ES-I3 (cell line): ENCODE data around the gene CASS4.

Experiments used
- H3K36me3 ChIP-seq: 2 replicates; pipeline ENCODE4 v1.6.1; 2013; ENCODE audit warnings: mild to moderate bottlenecking, low read length, control low read depth, moderate library complexity; ENCODE audit not compliant: insufficient read depth
- H3K4me1 ChIP-seq: 2 replicates; pipeline ENCODE4 v1.6.1; 2013; ENCODE audit warnings: mild to moderate bottlenecking, control low read depth, low read length; ENCODE audit not compliant: insufficient read depth
- H3K9ac ChIP-seq: 2 replicates; pipeline ENCODE4 v1.6.1; 2013; ENCODE audit warnings: low read depth, mild to moderate bottlenecking, low read length, moderate library complexity
- H3K9me3 ChIP-seq: 2 replicates; pipeline ENCODE4 v1.6.1; 2013; ENCODE audit warnings: mild to moderate bottlenecking, low read length, moderate library complexity; ENCODE audit not compliant: control insufficient read depth, insufficient read depth

CASS4 gene

DNA sequence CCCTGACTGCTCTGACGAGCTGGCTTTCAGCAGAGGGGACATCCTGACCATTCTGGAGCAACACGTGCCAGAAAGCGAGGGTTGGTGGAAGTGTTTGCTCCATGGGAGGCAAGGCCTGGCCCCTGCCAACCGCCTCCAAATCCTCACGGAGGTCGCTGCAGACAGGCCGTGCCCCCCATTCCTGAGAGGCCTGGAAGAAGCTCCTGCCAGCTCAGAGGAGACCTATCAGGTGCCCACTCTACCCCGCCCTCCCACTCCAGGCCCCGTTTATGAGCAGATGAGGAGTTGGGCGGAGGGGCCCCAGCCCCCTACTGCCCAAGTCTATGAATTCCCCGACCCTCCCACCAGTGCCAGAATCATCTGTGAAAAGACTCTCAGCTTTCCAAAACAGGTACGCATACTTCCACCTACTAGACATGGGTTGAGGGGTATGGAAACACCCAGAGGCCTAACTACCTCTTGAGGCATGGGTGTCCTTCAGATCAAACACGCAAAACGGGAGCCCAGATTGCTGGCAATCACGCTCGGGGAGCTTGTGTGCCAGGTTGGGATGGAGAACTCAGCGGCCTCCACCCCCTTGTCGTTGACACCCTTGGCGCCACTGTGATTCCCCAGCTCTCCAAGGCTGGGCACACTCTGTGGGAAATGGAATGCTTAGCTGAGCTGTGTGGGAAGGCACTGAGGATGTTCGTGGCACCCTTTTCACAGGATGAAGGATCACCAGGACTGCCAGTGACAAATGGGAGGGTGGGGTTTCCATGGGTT is 25.3 kb downstream of the CASS4 start:
- no peaks in the 10 kb centered on the region for H3K9me3 ChIP-seq
- no peaks in the 10 kb centered on the region for H3K36me3 ChIP-seq
- H3K9ac ChIP-seq, result no peak overlapping the region
- H3K4me1 ChIP-seq, result no peaks in the 10 kb centered on the region

DNA sequence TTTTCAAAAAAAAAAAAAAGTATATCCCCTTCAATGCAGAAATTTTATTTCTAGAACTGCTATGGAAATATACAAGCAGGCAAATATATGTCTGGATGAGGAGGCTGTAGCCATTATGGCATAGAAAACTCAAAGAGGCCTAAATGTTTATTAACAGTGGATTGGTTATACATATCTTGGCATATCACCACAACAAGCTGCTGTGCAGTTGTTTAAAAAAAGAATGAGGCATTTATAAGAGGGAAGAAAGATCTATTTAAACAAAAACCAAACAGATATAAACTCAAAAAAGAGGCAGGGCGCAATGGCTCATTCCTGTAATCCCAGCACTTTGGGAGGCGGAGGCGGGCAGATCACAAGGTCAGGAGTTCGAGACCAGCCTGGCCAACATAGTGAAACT is 26.2 kb downstream of the CASS4 start:
- no peaks in the 10 kb centered on the region for H3K4me1 ChIP-seq
- H3K36me3 ChIP-seq, result no peaks in the 10 kb centered on the region
- H3K9me3 ChIP-seq, result no peaks in the 10 kb centered on the region
- H3K9ac ChIP-seq, result no peak overlapping the region

GRCh38 chr20:56439771-56440291 is 27.8 kb downstream of the CASS4 start:
- Histone ChIP-seq H3K36me3 (no peaks in the 10 kb centered on the region), H3K9me3 (no peaks in the 10 kb centered on the region), H3K4me1 (no peaks in the 10 kb centered on the region), H3K9ac (no peak overlapping the region)

DNA sequence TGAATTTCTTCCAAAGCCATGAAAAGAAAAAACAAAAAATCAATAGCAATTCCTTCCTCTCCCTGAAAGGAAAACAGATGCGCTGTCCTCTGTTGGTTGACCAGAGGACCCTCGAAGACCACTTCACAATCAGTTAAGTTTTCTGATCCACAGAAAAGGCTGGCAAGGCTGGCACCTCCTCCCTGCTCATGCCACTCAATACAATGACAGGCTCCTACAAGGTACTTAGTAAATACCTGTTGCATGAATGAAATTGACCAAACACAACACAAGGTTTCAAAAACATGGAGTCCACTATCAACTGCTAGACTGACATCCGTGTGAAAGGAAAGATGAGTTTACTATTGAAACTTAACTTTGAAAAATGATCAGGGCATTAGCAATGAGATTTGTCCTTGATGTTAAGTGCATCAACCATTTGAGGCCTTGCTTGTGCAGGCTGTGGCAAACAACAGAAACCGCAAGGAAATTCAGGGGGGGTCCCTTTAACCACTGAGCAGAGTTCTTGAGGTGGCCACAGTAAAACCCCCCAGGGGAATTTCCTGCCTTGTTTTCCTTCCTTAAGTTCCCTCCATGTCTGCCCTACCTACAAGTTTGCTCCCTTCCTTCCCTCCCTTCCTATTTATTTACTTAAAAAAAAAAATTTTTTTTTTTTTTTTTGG is 28.4 kb downstream of the CASS4 start:
- H3K9me3 ChIP-seq, result no peaks in the 10 kb centered on the region
- H3K4me1 ChIP-seq, result no peaks in the 10 kb centered on the region
- no peak overlapping the region for H3K9ac ChIP-seq
- H3K36me3 ChIP-seq, result no peaks in the 10 kb centered on the region

- no peak overlapping the region for H3K9ac ChIP-seq
- H3K9me3 ChIP-seq, result no peaks in the 10 kb centered on the region
- no peaks in the 10 kb centered on the region for H3K4me1 ChIP-seq
- no peaks in the 10 kb centered on the region for H3K36me3 ChIP-seq
Observed at GRCh38 chr20:56442389-56443365, 30.6 kb downstream of the CASS4 start.

- Histone ChIP-seq H3K4me1 (no peaks in the 10 kb centered on the region), H3K9me3 (no peaks in the 10 kb centered on the region), H3K9ac (no peak overlapping the region), H3K36me3 (no peaks in the 10 kb centered on the region)
Observed at GRCh38 chr20:56443654-56444540, 31.8 kb downstream of the CASS4 start.

DNA sequence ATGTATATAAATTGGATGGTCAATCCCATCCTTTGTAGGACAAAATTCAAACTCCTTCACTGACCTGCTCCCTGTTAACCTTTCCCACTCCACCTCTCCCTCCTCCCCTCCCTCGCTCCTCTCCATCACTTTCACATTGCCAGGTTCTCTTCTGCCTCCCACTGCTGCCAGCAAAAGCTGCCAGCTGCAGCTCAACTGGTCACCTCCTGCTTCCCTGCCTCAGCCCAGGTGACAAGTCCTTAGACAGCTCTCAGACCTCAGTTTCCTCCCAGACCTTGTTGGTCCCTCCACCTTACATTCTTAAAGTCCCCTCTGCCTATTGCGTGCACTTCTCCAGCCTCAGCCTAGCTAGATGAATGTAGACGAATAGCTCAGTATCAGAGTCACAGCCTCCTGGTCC is 33.1 kb downstream of the CASS4 start:
- Histone ChIP-seq H3K4me1 (no peaks in the 10 kb centered on the region), H3K36me3 (no peaks in the 10 kb centered on the region), H3K9ac (no peak overlapping the region), H3K9me3 (no peaks in the 10 kb centered on the region)

DNA sequence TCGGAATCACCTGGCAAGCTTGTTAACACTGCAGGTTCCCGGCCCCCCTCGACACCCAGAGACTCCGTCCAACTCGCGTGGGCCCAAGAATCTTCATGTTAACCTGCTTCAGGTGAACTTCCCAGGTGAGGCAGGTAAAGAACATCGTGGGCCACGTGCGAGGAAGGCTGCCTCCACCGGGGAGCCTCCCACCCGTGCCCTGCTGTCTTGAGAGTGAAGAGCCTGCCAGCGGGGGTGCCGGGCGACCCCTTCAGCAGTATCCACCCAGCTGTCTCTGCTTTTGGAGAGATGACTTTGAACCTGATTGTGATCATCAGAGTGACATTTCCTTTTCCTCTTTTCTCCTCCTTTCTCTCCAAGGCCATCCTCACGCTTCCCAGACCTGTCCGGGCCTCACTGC is 33.5 kb downstream of the CASS4 start:
- Histone ChIP-seq H3K9me3 (no peaks in the 10 kb centered on the region), H3K36me3 (no peaks in the 10 kb centered on the region), H3K4me1 (no peaks in the 10 kb centered on the region), H3K9ac (no peak overlapping the region)

- Histone ChIP-seq H3K36me3 (no peaks in the 10 kb centered on the region), H3K4me1 (no peaks in the 10 kb centered on the region), H3K9me3 (no peaks in the 10 kb centered on the region), H3K9ac (no peak overlapping the region)
Observed at GRCh38 chr20:56447227-56447626, 35.2 kb downstream of the CASS4 start.

DNA sequence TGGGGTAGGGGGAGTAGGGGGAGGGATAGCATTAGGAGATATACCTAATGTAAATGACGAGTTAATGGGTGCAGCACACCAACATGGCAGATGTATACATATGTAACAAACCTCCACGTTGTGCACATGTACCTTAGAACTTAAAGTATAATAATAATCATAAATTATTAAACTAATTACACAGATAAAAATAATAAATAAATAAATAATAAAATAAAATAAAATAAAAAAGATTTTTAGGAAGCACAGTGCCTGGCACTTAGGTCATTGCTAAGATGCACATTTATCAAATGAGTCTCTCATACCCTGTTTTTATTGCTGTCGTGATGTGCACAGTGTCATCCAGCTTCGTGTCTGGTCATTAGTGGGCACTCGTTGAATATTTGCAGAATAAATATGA is 37.4 kb downstream of the CASS4 start:
- Histone ChIP-seq H3K9me3 (no peaks in the 10 kb centered on the region), H3K9ac (no peak overlapping the region), H3K36me3 (no peaks in the 10 kb centered on the region), H3K4me1 (no peaks in the 10 kb centered on the region)

DNA sequence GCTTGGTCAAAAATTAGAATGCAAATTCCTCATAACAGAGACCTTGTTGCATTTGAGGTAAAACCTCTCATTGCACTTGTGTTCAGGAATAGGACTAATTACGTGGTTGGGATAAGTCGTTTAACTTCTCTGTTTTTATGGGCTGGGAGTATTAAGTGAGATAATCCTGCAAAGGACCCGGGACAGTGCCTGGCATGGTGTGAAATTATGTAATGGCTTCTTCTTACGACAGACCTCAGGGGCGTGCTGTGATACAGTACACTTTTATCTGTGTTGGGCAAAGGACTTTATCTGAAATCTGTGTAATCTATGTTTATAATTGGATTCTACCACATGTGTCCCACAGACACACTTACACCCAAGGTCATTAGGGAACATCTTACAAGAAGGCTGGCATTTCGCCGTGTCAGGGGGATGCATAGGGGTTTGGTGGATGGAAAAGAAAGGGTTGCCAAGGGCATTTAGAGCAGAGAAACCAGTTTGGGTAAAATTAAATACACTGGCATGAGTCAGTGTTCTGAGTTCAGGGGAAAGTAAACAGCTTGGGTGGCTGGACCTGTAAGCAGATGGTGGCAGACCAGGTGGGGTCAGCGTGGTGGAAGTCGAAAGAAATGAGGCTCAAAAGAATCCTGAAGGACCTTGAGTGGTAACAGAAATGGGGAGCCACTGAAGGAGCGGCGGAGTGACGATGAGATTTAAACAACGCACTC is 39.2 kb downstream of the CASS4 start:
- Histone ChIP-seq H3K9me3 (no peaks in the 10 kb centered on the region), H3K36me3 (no peaks in the 10 kb centered on the region), H3K9ac (no peak overlapping the region), H3K4me1 (no peaks in the 10 kb centered on the region)

DNA sequence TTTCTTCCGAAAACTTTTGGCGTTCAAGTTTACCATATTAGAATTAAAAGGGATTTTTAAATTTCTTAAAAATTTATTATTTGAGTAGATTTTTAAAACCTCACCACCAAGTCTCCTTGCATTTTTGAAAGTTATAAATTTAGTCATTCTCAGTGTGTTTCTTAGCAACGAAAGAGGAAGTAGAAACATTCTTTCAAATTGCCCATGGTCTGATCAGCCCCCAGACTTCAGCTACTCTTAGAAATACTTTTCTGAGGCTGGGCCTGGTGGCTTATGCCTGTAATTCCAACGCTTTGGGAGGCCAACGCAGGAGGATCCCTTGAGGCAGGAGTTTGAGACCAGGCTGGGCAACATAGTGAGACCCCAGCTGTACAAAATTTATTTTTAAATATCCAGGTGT is 41.3 kb downstream of the CASS4 start:
- H3K36me3 ChIP-seq, result no peaks in the 10 kb centered on the region
- no peak overlapping the region for H3K9ac ChIP-seq

GRCh38 chr20:56454754-56455153 is 42.7 kb downstream of the CASS4 start:
- H3K9me3 ChIP-seq, result no peaks in the 10 kb centered on the region
- H3K4me1 ChIP-seq, result no peaks in the 10 kb centered on the region
- H3K36me3 ChIP-seq, result no peaks in the 10 kb centered on the region
- no peak overlapping the region for H3K9ac ChIP-seq

More for the DNA sequence above, 41.3 kb downstream of the CASS4 start:
- Histone ChIP-seq H3K4me1 (no peaks in the 10 kb centered on the region), H3K9me3 (no peaks in the 10 kb centered on the region)
